ENCODE data around the gene MCF2L.

MCF2L gene

GRCh38 chr13:113044391-113045114 lies 75.5 kb downstream of the MCF2L start:
- DNase-seq (ENCODE audit: insufficient read length), result no peak

GRCh38 chr13:113045251-113046127 lies 76.5 kb downstream of the MCF2L start:
- TF ChIP-seq TAF1 (IDR thresholded peaks at IDR 0.05; ENCODE audit: borderline replicate concordance, low read depth, low read length), result no peak
- no peak for TF ChIP-seq POLR2A (IDR thresholded peaks at IDR 0.05; ENCODE audit: low read depth, low read length)
- TF ChIP-seq POLR2AphosphoS5 (IDR thresholded peaks at IDR 0.05; ENCODE audit: low read depth, low read length), result no peak
- no peak for DNase-seq (ENCODE audit: insufficient read length)
- FAIRE-seq, result no peak

More at GRCh38 chr13:113044391-113045114, 75.5 kb downstream of the MCF2L start:
- no peak for TF ChIP-seq POLR2AphosphoS5 (IDR thresholded peaks at IDR 0.05; ENCODE audit: low read depth, low read length)
- no peak for TF ChIP-seq TAF1 (IDR thresholded peaks at IDR 0.05; ENCODE audit: borderline replicate concordance, low read depth, low read length)
- TF ChIP-seq POLR2A (IDR thresholded peaks at IDR 0.05; ENCODE audit: low read depth, low read length), result no peak
- no peak for FAIRE-seq

- TF ChIP-seq POLR2A (IDR thresholded peaks at IDR 0.05; ENCODE audit: low read depth, low read length) (no peak), TAF1 (IDR thresholded peaks at IDR 0.05; ENCODE audit: borderline replicate concordance, low read depth, low read length) (no peak), POLR2AphosphoS5 (IDR thresholded peaks at IDR 0.05; ENCODE audit: low read depth, low read length) (no peak)
- DNase-seq (ENCODE audit: insufficient read length), result no peak
- FAIRE-seq, result no peak
Measured at GRCh38 chr13:113046128-113046882, 77.3 kb downstream of the MCF2L start.

GRCh38 chr13:113046883-113047244 lies 77.8 kb downstream of the MCF2L start:
- TF ChIP-seq TAF1 (IDR thresholded peaks at IDR 0.05; ENCODE audit: borderline replicate concordance, low read depth, low read length), result no peak
- TF ChIP-seq POLR2A (IDR thresholded peaks at IDR 0.05; ENCODE audit: low read depth, low read length), result no peak
- no peak for TF ChIP-seq POLR2AphosphoS5 (IDR thresholded peaks at IDR 0.05; ENCODE audit: low read depth, low read length)
- DNase-seq (ENCODE audit: insufficient read length) (no peak), FAIRE-seq (no peak)

GRCh38 chr13:113047587-113047986 lies 78.6 kb downstream of the MCF2L start:
- FAIRE-seq (no peak), DNase-seq (ENCODE audit: insufficient read length) (no peak)
- no peak for TF ChIP-seq POLR2A (IDR thresholded peaks at IDR 0.05; ENCODE audit: low read depth, low read length)
- TF ChIP-seq POLR2AphosphoS5 (IDR thresholded peaks at IDR 0.05; ENCODE audit: low read depth, low read length), result no peak
- TF ChIP-seq TAF1 (IDR thresholded peaks at IDR 0.05; ENCODE audit: borderline replicate concordance, low read depth, low read length), result no peak

- FAIRE-seq, result no peak
- TF ChIP-seq POLR2A (IDR thresholded peaks at IDR 0.05; ENCODE audit: low read depth, low read length) (no peak), TAF1 (IDR thresholded peaks at IDR 0.05; ENCODE audit: borderline replicate concordance, low read depth, low read length) (no peak), POLR2AphosphoS5 (IDR thresholded peaks at IDR 0.05; ENCODE audit: low read depth, low read length) (no peak)
- DNase-seq (ENCODE audit: insufficient read length), result no peak
Measured at GRCh38 chr13:113048766-113049165, 79.8 kb downstream of the MCF2L start.

GRCh38 chr13:113049521-113049941 lies 80.5 kb downstream of the MCF2L start:
- TF ChIP-seq TAF1 (IDR thresholded peaks at IDR 0.05; ENCODE audit: borderline replicate concordance, low read depth, low read length) (no peak), POLR2A (IDR thresholded peaks at IDR 0.05; ENCODE audit: low read depth, low read length) (no peak), POLR2AphosphoS5 (IDR thresholded peaks at IDR 0.05; ENCODE audit: low read depth, low read length) (no peak)
- no peak for DNase-seq (ENCODE audit: insufficient read length)
- FAIRE-seq, result no peak

GRCh38 chr13:113049981-113050380 lies 81.0 kb downstream of the MCF2L start:
- TF ChIP-seq POLR2AphosphoS5 (IDR thresholded peaks at IDR 0.05; ENCODE audit: low read depth, low read length), result no peak
- TF ChIP-seq POLR2A (IDR thresholded peaks at IDR 0.05; ENCODE audit: low read depth, low read length), result no peak
- TF ChIP-seq TAF1 (IDR thresholded peaks at IDR 0.05; ENCODE audit: borderline replicate concordance, low read depth, low read length), result no peak
- FAIRE-seq, result no peak
- DNase-seq (ENCODE audit: insufficient read length), result no peak

GRCh38 chr13:113050734-113051431 lies 81.9 kb downstream of the MCF2L start:
- no peak for DNase-seq (ENCODE audit: insufficient read length)
- FAIRE-seq, result no peak
- no peak for TF ChIP-seq POLR2AphosphoS5 (IDR thresholded peaks at IDR 0.05; ENCODE audit: low read depth, low read length)
- TF ChIP-seq TAF1 (IDR thresholded peaks at IDR 0.05; ENCODE audit: borderline replicate concordance, low read depth, low read length), result no peak
- TF ChIP-seq POLR2A (IDR thresholded peaks at IDR 0.05; ENCODE audit: low read depth, low read length), result no peak

- FAIRE-seq (no peak), DNase-seq (ENCODE audit: insufficient read length) (no peak)
- no peak for TF ChIP-seq TAF1 (IDR thresholded peaks at IDR 0.05; ENCODE audit: borderline replicate concordance, low read depth, low read length)
- no peak for TF ChIP-seq POLR2A (IDR thresholded peaks at IDR 0.05; ENCODE audit: low read depth, low read length)
Measured at GRCh38 chr13:113051641-113052040, 82.6 kb downstream of the MCF2L start.

- FAIRE-seq, result no peak
Measured at GRCh38 chr13:113052206-113052605, 83.2 kb downstream of the MCF2L start.

More at GRCh38 chr13:113052206-113052605, 83.2 kb downstream of the MCF2L start:
- no peak for TF ChIP-seq TAF1 (IDR thresholded peaks at IDR 0.05; ENCODE audit: borderline replicate concordance, low read depth, low read length)
- no peak for TF ChIP-seq POLR2A (IDR thresholded peaks at IDR 0.05; ENCODE audit: low read depth, low read length)
- no peak for TF ChIP-seq POLR2AphosphoS5 (IDR thresholded peaks at IDR 0.05; ENCODE audit: low read depth, low read length)
- DNase-seq (ENCODE audit: insufficient read length), result no peak
